ENCODE measurements around the gene PPWD1.

DNA sequence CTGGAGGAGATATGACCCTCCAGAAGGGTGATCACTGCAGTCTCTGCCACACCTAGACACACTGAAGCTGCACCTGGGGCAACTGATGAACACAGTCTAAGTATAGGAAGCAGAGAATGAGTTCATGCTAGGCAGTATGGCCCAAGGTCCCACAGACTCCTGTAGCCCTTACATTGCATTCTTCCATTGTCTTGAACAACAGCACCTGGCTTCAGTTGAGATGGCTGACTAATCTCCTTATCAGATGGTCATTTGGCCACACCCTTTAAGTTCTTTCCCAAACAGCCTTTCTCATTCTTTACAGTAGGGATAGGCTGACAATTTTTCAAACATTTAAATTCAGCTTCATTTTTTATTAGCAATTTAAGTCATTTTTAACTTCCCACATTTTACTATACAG is 23.3 kb upstream of the PPWD1 start:
- TF ChIP-seq CTCF (IDR thresholded peaks at IDR 0.05 in 4 of 5, conservative IDR thresholded peaks at IDR 0.05 in 1 of 5) (no peak), POLR2A (IDR thresholded peaks at IDR 0.05) (no peak)

Measured in gastrocnemius medialis (tissue), 4 donors.